CD4-positive, alpha-beta T cell treated with Interleukin-17A for 4 hours (primary cell): Measurements from ENCODE around the gene CBARP.

Source experiments
- DNase-seq: peaks from one replicate; pipeline ENCODE4 v3.0.0-alpha.2; 2020; ENCODE audit warnings: mixed read lengths

The CBARP gene, protein sequence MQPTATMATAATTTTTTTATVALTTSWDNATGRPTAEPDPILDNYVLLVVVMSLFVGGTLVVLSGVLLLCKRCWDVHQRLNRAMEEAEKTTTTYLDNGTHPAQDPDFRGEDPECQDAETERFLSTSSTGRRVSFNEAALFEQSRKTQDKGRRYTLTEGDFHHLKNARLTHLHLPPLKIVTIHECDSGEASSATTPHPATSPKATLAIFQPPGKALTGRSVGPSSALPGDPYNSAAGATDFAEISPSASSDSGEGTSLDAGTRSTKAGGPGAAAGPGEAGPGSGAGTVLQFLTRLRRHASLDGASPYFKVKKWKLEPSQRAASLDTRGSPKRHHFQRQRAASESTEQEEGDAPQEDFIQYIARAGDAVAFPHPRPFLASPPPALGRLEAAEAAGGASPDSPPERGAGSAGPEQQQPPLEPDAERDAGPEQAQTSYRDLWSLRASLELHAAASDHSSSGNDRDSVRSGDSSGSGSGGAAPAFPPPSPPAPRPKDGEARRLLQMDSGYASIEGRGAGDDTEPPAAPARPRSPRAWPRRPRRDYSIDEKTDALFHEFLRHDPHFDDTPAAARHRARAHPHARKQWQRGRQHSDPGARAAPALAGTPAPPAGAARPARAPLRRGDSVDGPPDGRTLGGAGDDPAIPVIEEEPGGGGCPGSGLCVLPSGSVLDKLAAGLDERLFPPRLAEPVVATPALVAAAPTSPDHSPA

DNA sequence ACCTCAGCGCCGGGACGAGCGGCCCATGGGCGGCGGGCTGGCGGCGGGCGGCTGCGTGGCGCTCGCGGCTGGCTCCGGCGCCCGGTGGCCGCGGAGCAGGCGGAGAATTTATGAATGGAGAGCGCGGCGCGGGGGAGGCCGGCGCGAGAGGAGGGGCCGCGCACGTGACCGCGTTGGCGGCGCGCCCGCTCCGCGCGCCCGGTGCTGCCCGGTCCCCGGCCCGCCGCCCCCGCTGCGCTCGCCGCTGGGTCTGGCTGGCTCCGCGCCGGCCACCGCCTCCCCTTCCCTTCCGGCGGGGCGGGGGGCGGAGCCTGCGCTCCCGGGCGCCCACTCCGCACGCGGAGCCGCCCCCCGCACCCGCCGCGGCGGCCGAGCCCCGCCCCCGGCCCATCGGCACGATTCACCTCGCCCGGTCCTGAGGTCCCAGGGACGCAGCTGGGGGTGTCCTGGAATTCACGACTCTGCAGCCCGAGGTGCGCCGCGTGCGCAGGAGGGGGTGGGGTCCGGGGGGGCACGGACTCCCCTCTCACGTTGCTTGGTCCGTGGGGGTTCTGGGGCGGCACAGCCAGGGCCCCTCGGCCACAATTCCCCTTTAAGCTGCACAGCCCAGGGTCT is at the start of gene CBARP:
CBARP (minus strand) TSS at position 252 of the 615 bp plus-strand sequence. CDS start 1,905 bp downstream, outside the sequence.
- DNase-seq, result peak; percentile 45

GRCh38 chr19:1286487-1287353 is 48.9 kb upstream of the CBARP start:
- no peak for DNase-seq

- no peak for DNase-seq
These were observed 48.0 kb upstream of the CBARP start, which contains the start of gene EFNA2 for GRCh38 chr19:1285737-1286360. Gene EFNA2 (plus strand): TSS chr19:1285873. CDS start chr19:1286169, 296 bp downstream.

GRCh38 chr19:1284979-1285736 is 47.4 kb upstream of the CBARP start:
- DNase-seq, result no peak

DNA sequence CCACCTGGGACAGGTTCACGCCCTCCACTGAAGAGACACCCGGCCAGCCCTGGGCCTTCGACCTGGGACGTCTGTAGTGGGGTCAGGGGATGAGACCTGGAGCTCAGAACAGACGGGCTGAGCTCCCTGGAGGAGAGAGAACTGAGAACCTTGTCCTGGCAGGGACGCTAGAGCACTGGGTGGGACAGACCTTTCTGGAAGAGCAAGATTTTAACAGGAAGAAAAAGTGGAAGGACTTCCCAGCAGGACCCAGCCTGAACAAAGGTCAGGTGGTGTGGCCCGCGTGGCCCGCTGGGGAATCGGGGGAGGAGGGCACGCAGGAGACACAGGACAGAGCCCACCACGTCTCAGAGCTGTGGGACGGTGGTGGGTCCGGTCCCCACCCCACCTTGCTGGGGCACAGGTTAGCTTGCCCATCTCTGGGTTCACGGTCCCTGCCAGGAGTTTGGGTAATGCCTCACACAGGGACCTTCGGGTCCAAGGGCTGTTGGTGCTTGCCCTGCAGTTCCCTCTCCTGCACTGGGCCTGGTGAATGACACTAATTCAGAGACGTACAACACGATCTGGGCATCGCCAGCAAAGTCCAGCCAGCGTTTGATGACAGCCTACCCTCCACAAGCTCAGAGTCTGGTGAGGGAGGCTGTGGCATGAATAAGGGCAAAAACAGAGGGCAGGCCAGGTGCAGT is 46.6 kb upstream of the CBARP start:
- no peak for DNase-seq

GRCh38 chr19:1283917-1284292 is 46.1 kb upstream of the CBARP start:
- no peak for DNase-seq

- DNase-seq, result no peak
These were observed 45.6 kb upstream of the CBARP start for GRCh38 chr19:1283207-1283916.

- DNase-seq, result no peak
These were observed 44.9 kb upstream of the CBARP start for GRCh38 chr19:1282588-1283206.

GRCh38 chr19:1281569-1282287 is 43.9 kb upstream of the CBARP start:
- no peak for DNase-seq

- no peak for DNase-seq
These were observed 43.1 kb upstream of the CBARP start for GRCh38 chr19:1280636-1281568.

DNA sequence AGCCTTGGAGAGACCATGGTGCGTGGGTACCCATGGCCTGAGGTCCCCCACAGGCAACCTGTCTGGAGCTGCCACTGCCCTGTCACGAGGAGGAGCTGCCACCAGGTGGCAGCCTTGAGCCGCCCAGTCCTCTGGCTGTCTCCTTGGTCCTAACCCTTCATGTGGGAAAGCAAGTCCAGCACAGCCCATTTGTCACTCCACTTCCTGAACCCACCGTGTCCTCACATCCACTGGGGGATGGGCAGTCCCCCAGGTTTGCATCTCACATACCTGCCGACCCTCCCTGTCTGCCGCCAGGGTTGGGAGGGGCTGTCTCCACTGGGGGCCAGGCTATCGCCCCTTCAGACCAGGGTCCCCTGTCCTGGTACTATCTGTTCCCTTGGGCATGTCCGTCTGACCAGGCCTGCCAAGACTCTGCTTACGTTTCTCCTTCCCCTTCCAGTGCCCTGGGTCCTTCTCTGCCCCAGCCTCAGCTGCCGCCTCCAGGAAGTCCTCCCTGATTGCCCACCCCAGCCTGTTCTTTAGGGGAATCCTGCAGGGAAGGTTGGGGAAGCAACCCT is 42.1 kb upstream of the CBARP start:
- peak; percentile 86 for DNase-seq

DNA sequence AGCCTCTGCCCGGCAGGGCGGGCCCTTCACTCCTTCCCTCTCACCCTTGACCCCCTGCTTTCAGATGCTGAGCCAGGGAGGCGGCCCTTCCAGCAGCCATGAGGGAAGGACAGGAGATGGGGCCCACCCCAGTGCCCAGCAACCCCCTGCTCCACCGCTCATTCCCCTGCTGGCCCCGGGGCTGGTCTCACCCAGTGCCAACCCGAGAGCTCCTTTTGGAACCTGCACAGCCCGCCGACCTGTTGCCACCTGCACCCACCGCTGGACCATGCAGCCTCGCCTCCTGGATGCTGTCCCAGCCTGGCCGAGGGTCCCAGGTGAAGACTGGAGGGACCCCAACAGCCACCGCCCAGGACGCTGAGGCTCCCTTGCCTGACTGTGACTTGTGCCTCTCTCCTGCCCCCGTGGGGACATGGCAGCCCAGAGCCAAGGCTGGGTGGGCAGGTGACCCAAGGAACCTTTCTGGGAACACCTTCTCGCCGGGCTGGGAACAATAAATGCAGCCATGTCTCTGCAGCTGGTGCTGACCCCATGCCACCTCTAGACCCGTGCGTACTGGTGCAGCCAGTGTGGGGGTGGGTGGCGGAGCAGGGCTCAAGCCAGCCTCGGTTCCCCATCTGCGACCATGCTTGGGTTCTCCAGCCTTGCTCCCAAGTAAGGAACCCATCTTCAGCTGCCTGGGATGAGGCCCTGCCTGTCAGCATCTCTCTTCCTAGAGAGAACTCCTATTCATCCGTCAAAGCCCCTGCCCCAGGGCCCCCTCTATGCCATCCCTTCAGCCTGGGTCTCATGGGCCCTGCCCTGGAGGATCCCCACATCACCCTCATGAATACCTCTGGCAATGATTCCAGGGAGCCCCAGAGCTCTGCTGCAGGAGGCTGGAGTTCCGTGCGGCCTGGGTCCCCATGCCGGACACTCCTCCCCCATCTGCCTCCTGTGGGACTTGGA is 41.2 kb upstream of the CBARP start:
- no peak for DNase-seq

- DNase-seq, result no peak
These were observed 40.3 kb upstream of the CBARP start for GRCh38 chr19:1278074-1278473.

GRCh38 chr19:1277061-1277460 is 39.3 kb upstream of the CBARP start:
- no peak for DNase-seq

DNA sequence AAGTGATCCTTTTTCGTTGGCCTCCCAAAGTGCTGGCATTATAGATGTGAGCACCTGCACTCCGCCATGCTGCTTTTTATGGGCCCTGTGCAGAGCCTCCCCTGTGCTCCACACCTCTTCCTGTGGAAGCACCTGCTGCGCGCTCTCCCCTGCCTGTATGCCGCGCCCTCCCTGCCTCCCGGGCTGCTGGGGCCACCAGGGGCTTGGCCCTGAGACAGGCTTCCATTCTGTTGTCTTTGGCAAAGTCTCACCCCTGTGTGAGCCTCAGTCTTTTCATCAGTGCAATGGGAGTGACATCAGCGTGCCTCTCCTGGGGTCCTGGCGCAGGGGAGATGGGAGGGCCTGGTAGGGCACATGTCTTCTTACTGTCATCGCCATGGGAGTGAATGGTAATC is 38.8 kb upstream of the CBARP start:
- DNase-seq, result peak; percentile 45

GRCh38 chr19:1275976-1276627 is 38.3 kb upstream of the CBARP start:
- DNase-seq, result no peak
